NCI-H446 treated with DMSO at 0.1 percent for 48 hours (cell line): ENCODE results near the gene CHAMP1.
A peak's percentile ranks its signal among the peaks of the same experiment; 100 is the strongest.

Source experiments
- DNase-seq: peaks from one replicate; lab custom pipeline; 2025; lab: John Stamatoyannopoulos, UW

The CHAMP1 gene

GRCh38 chr13:114314074-114314912 is at the start of gene CHAMP1:
TSS of gene CHAMP1 (plus strand) at chr13:114314503. CDS start at chr13:114323843, 9,340 bp downstream.
- peak; percentile 63 for DNase-seq

GRCh38 chr13:114264886-114265611 is 49.3 kb upstream of the CHAMP1 start:
- DNase-seq, result no peak

GRCh38 chr13:114266241-114266640 is 48.1 kb upstream of the CHAMP1 start:
- DNase-seq, result no peak

GRCh38 chr13:114268344-114269280 is 45.7 kb upstream of the CHAMP1 start:
- DNase-seq, result no peak

GRCh38 chr13:114269281-114269770 is 45.0 kb upstream of the CHAMP1 start:
- no peak for DNase-seq

GRCh38 chr13:114272977-114273376 is 41.3 kb upstream of the CHAMP1 start:
- no peak for DNase-seq

GRCh38 chr13:114275304-114275703 is 39.0 kb upstream of the CHAMP1 start:
- DNase-seq, result no peak

- DNase-seq, result no peak
Observed at GRCh38 chr13:114279146-114279545, 35.2 kb upstream of the CHAMP1 start.

GRCh38 chr13:114279758-114280355 is 34.4 kb upstream of the CHAMP1 start:
- DNase-seq, result no peak

GRCh38 chr13:114281351-114282040 is 32.8 kb upstream of the CHAMP1 start, which contains the start of gene UPF3A:
TSS of gene UPF3A (plus strand) at chr13:114281601. CDS start at chr13:114281640, 39 bp downstream.
- DNase-seq, result peak; percentile 25

- no peak for DNase-seq
Observed at GRCh38 chr13:114282041-114282670, 32.1 kb upstream of the CHAMP1 start.

- no peak for DNase-seq
Observed at GRCh38 chr13:114283576-114283975, 30.7 kb upstream of the CHAMP1 start.

GRCh38 chr13:114284680-114285079 is 29.6 kb upstream of the CHAMP1 start:
- no peak for DNase-seq

GRCh38 chr13:114285166-114285808 is 29.0 kb upstream of the CHAMP1 start:
- no peak for DNase-seq

- DNase-seq, result no peak
Observed at GRCh38 chr13:114286808-114287207, 27.5 kb upstream of the CHAMP1 start.

- no peak for DNase-seq
Observed at GRCh38 chr13:114288157-114288591, 26.1 kb upstream of the CHAMP1 start.

GRCh38 chr13:114296448-114296847 is 17.9 kb upstream of the CHAMP1 start:
- no peak for DNase-seq

- no peak for DNase-seq
Observed at GRCh38 chr13:114296902-114297301, 17.4 kb upstream of the CHAMP1 start.

GRCh38 chr13:114298866-114299265 is 15.4 kb upstream of the CHAMP1 start:
- no peak for DNase-seq
